Uterus (tissue), 4 donors: ENCODE results near the gene RAPGEF6. TPM values are rescaled to one million over a fixed set of nuclear protein-coding genes. Genes with fewer than 3 reads are reported as not detected.
"Not testable (repeated sequence)": the region's sequence is repeated elsewhere in the genome, so short reads cannot be mapped to it uniquely, and the experiment has no call there.

Experiments used
- DNase-seq, 2 donors: peaks; one replicate each; pipeline ENCODE4 v3.0.0-alpha.2; 2019 to 2020
- H3K27ac ChIP-seq, 2 donors: fragments of 200-600 bp; sonication (generic); 1 replicate in 1 of 2; 2 replicates in 1 of 2; pipeline ENCODE4 v1.5.1; 2016 to 2018
- H3K27me3 ChIP-seq, 2 donors: fragments of 200-600 bp; sonication (generic); one replicate each; pipeline ENCODE4 v1.5.1; 2018 to 2019; ENCODE audit warnings: control low read depth in 1 of 2
- H3K36me3 ChIP-seq, 2 donors: fragments of 200-600 bp; sonication (generic); one replicate each; pipeline ENCODE4 v1.5.1; 2019; ENCODE audit warnings: control low read depth in 1 of 2
- H3K4me1 ChIP-seq, 2 donors: fragments of 200-600 bp; sonication (generic); one replicate each; pipeline ENCODE4 v1.5.1; 2018 to 2019; ENCODE audit warnings: control low read depth in 1 of 2
- H3K4me3 ChIP-seq, 2 donors: fragments of 200-600 bp; sonication (generic); 1 replicate in 1 of 2; 2 replicates in 1 of 2; pipeline ENCODE4 v1.5.1; 2018 to 2019; ENCODE audit warnings: mild to moderate bottlenecking in 1 of 2
- H3K9me3 ChIP-seq, 2 donors: fragments of 200-600 bp; sonication (generic); one replicate each; pipeline ENCODE4 v1.5.1; 2019; ENCODE audit warnings: control low read depth in 1 of 2
- POLR2A ChIP-seq, 2 donors: fragments of 450-650 bp; IDR thresholded peaks; one replicate each; pipeline ENCODE4 v1.6.1; 2016; ENCODE audit warnings: antibody characterized with exemption in 2 of 2, mild to moderate bottlenecking in 1 of 2, moderate library complexity in 1 of 2
- intact Hi-C: fragments of 100-400 bp; cut with DNase I; formaldehyde crosslinking; loops from one replicate; pipeline ENCODE4 v1.15.1; 2023; ENCODE audit warnings: low total_unique reads
- total RNA-seq, 4 donors: library from RNA; depleted of rRNA in 3 of 4; stranded (reverse); fragments of >200 nt in 3 of 4; gene quantifications; one replicate each; pipeline versions ENCODE4 v1.1.0 to v1.2.4, GENCODE V29; 2014 to 2023
- TF ChIP-seq, protein P1 (sequence below), 4 experiments: fragments of 200-600 bp in 2 of 4; fragments of 450-650 bp in 2 of 4; sonication (generic) in 2 of 4; IDR thresholded peaks; one replicate each; pipeline ENCODE4 v1.5.1; 2016 to 2019; ENCODE audit warnings: antibody characterized with exemption in 4 of 4, mild to moderate bottlenecking in 2 of 4, moderate library complexity in 1 of 4
- donor health status: DM: yes; HTN: yes; CAD: no.

The RAPGEF6 gene
- total RNA-seq, 4 donors from 2014 or later, result 11.8 to 36.8 (median 23.4) TPM

DNA sequence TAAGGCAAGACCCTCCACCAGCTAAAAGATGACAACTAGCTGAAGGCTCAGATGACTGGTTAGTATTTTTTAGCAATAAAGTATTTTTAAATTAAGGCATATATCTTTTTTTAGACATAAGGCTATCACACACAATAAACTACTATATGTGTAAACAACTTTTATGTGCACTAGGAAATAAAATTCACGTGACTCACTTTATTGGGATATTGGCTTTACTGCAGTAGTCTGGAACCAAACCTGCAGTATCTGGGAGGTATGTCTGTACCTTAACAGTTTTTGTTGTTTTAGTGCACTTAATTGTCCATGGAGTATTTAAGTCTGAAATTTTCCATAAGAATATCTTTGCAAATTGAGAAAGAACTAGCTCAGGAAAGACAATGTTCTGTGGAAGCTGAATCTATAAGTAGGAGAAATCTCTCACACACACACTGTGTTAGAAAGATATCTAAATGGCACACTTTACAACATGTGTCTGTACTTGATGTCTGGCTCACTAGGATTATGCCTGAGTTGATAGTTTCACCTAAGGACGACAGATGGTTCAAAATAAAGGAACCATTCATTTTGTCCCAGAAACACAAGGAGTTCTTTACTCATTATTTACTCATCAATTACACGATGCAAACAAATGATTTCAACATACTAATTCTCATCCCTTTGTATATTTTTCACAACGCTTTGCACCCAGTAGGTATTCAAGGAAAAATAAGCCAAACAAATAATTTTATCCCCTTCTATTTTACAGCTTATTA lies 4.6 kb downstream of the RAPGEF6 start:
- no peaks in the 10 kb centered on the region for H3K27me3 ChIP-seq
- no peak for DNase-seq
- TF ChIP-seq POLR2A (IDR thresholded peaks at IDR 0.05), result no peak
- TF ChIP-seq, protein P1, sequence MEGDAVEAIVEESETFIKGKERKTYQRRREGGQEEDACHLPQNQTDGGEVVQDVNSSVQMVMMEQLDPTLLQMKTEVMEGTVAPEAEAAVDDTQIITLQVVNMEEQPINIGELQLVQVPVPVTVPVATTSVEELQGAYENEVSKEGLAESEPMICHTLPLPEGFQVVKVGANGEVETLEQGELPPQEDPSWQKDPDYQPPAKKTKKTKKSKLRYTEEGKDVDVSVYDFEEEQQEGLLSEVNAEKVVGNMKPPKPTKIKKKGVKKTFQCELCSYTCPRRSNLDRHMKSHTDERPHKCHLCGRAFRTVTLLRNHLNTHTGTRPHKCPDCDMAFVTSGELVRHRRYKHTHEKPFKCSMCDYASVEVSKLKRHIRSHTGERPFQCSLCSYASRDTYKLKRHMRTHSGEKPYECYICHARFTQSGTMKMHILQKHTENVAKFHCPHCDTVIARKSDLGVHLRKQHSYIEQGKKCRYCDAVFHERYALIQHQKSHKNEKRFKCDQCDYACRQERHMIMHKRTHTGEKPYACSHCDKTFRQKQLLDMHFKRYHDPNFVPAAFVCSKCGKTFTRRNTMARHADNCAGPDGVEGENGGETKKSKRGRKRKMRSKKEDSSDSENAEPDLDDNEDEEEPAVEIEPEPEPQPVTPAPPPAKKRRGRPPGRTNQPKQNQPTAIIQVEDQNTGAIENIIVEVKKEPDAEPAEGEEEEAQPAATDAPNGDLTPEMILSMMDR (IDR thresholded peaks at IDR 0.05), result no peak
- H3K9me3 ChIP-seq, result no peaks in the 10 kb centered on the region
- H3K4me3 ChIP-seq, result no peak overlapping the region
- intact Hi-C loops, result no loop called here
- H3K27ac ChIP-seq, result no peak overlapping the region
- peaks cover 5 to 7% of the 10 kb centered on the region in 2 donors for H3K4me1 ChIP-seq
- no peaks in the 10 kb centered on the region for H3K36me3 ChIP-seq

DNA sequence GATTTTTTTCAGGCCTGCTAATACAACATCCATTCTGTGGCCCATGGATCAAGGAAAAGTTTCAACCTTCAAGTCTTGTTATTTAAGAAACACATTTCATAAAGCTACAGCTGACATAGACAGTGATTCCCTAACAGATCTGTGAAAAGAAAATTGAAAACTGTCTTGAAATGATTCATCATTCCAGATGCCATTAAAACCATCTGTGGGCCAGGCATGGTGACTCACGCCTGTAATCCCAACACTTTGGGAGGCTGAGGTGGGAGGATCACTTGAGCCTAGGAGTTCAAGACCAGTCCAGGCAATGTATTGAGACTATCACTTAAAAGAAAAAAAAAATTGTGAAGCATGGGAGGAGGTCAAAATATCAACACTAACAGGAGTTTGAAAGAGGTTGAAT lies 6.0 kb downstream of the RAPGEF6 start:
- intact Hi-C loops, result no loop called here
- peaks cover 5 to 7% of the 10 kb centered on the region in 2 donors for H3K4me1 ChIP-seq
- H3K9me3 ChIP-seq, result no peaks in the 10 kb centered on the region
- H3K36me3 ChIP-seq, result no peaks in the 10 kb centered on the region
- H3K4me3 ChIP-seq, result no peak overlapping the region
- no peak for DNase-seq
- TF ChIP-seq, protein P1 (IDR thresholded peaks at IDR 0.05), result no peak
- TF ChIP-seq POLR2A (IDR thresholded peaks at IDR 0.05), result no peak
- H3K27ac ChIP-seq, result no peak overlapping the region
- no peaks in the 10 kb centered on the region for H3K27me3 ChIP-seq

DNA sequence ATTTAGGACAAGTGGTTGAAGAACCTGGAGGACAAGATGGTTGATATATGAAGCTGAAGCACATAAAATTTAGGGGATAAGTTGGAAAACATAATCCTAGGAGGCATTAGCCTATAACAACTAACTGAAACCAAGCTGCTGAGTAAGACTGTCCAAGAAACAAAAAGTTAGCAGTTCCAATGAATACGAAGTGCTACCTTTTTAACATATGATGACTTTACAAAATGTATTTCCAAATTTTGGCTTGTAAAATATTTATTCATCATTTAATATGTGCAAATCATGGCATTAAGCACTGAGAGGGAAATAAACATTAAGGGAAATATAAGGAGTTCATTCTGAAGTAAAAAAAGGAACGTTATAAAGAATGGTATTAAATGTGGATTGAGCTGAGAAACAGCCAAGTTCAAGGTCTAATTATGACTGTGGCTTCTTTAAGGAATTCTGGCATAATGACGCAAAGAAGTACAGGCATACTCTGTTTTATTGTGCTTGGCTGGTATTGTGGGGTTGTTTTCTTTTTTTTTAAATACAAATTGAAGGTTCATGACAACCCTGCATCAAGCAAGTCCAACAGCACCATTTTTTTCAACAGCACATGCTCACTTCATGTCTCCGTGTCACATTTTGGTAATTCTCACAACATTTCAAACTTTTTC lies 7.7 kb downstream of the RAPGEF6 start:
- no peak for TF ChIP-seq POLR2A (IDR thresholded peaks at IDR 0.05)
- TF ChIP-seq, protein P1 (IDR thresholded peaks at IDR 0.05), result no peak
- H3K27ac ChIP-seq, result no peak overlapping the region
- H3K9me3 ChIP-seq, result no peaks in the 10 kb centered on the region
- no peaks in the 10 kb centered on the region for H3K4me1 ChIP-seq
- no peak for DNase-seq
- no peaks in the 10 kb centered on the region for H3K27me3 ChIP-seq
- H3K4me3 ChIP-seq, result no peak overlapping the region
- intact Hi-C loops, result no loop called here
- H3K36me3 ChIP-seq, result no peaks in the 10 kb centered on the region

DNA sequence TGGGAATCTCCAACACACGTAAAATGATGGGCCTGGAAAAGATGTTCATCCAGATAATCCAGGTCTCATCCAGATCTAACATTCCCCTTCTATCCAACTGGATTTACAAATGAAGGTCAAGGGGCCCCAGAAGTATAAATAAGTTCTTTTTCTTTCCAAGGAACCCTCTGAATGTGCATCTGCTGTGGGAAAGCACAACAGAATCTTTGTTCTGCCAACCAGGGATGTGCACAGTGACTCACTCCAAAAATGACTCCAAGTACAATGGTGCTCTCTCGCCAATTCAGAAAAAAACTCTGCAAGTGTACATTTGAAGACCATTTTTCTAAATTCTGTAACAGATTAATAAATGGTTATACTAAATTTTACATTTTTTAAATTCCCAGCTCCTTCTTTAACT lies 12.4 kb downstream of the RAPGEF6 start:
- DNase-seq, result no peak
- Histone ChIP-seq H3K27me3 (no peaks in the 10 kb centered on the region), H3K9me3 (no peaks in the 10 kb centered on the region), H3K36me3 (no peaks in the 10 kb centered on the region), H3K4me1 (no peaks in the 10 kb centered on the region), H3K27ac (no peak overlapping the region), H3K4me3 (no peak overlapping the region)
- intact Hi-C loops, result no loop called here
- TF ChIP-seq POLR2A (IDR thresholded peaks at IDR 0.05), result no peak
- TF ChIP-seq, protein P1 (IDR thresholded peaks at IDR 0.05), result no peak

DNA sequence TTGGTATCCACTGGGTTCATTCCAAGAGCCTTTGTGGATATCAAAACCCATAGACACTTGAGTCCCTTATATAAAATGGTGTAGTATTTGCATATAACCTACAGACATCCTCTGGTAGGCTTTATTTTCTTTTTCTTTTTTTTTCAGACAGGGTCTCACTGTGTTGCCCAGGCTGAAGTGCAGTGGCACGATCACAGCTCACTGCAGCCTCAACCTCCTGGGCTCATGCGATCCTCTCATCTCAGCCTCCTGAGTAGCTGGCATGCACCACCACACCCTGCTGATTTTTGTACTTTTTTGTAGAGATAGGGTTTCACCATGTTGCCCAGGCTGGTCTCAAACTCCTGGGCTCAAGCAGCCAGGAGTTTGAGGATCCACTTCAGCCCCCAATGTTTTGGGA lies 13.9 kb downstream of the RAPGEF6 start:
- H3K27me3 ChIP-seq, intact Hi-C loops, H3K9me3 ChIP-seq, H3K36me3 ChIP-seq, DNase-seq, H3K4me3 ChIP-seq, H3K27ac ChIP-seq, H3K4me1 ChIP-seq: not testable (repeated sequence)
